HG03039 (cell line): ENCODE results near the gene CHN1.

ENCODE experiments used
- ATAC-seq: cut with Tn5 transposase; IDR thresholded peaks from one replicate; pipeline ENCODE4 v1.9.1; 2021; ENCODE audit warnings: mild to moderate bottlenecking, moderate library complexity; ENCODE audit not compliant: unreplicated experiment

Gene CHN1

DNA sequence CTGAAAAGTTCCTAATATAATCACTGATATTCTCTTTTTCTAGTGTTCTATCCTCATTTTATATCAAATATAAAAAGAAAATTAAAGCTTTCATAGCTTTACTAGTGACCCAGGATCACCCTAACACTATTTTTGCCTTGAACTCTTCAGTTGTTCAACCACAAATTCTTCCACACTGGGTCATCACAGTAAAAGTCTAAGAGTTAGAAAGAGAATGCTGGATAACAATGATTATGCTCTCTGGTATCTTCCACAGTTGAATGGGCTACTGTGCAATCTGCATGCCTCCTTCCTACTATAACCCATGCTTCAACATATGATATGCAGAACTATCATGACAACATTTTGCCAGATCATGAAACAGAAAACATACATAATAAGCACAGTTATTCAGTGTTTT is 32.3 kb downstream of the CHN1 start:
- no peak for ATAC-seq

DNA sequence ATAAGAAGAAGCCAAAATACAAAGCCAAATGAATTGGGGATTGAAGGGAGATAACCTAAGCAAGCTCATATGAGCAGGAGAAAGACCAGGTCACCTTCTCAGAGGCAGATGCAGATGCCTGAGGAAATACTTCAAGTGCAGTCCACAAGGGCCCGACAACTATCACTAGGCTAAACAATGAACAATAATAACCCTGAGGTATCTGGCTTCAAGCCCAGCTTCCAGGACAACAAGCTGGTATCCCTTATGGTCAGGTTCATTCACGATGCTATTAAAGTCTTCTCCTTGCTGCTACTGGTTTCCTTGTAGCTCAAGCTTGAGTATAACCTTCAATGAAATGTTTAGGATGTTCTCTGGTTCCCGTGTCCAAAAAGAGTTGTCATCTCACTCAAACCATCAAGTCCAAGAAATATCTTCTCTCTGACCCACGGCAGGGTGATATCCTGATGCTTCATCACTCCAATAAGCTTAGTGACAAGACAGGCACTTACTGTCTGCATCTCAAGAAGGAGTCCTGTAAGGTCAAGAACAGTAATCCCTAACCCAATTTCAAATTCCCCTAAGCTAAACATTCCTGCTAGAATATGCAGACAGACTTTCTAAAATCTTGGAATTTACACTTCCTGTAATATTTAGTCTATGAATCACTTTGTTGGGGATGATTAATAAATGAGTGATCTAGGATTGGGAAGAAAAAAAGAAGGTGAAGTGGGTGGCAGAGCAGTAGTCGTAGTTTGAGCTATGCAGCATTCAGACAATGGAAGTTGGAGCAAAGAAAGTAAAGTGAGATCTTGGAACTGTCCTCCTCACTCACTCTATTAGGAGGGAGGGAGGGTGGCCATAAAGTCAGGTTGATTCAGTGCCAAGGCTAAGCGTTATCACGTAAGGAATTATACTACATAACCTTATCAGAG is 33.1 kb downstream of the CHN1 start:
- no peak for ATAC-seq

DNA sequence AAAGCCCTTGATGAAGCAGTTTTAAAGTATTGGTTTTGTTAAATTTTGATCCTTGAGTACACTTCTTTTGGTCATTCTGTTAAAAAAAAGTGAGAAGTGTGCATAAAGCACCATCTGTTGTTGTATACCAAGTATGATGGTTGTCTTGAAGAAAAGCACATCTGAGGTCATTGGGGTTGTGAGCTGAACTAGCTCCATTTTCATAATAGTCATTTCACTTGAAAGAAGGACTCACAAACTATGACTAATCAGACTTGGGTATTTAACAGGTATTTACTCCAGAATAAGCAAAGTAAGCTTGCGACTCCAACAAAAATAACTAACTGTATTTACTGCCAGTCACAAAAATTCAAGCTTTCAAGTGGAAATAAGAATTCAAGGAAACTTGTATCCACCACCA is 35.1 kb downstream of the CHN1 start:
- ATAC-seq, result no peak

DNA sequence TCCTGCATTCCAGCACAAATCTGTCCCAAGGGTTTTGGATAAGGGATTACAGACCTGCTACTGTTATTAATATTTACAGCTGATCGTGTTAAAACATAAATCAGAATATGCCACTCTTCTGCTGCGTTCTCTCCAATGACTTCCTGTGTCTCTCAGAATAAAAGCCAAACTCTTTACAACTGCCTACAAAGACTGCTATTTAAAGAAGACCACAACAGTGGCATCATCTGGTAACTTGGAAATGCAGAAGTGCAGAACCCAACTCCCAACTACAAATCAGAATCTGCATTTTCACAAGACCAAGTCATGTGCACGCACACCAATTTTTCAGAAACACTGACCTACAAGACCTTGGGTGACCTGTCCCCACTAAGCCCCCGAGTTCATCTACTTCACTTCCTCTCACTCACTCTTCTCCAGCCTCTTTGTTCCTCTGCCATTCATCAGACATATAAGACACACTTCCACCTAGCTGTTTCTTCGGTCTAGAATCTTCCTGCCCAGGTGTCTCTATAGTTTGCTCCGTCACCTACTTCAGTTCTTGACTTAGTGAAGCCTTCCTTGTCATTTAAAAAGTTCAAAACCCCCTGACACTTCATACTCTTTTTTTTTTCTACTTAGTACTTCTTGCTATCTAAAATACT is 36.0 kb downstream of the CHN1 start:
- no peak for ATAC-seq

DNA sequence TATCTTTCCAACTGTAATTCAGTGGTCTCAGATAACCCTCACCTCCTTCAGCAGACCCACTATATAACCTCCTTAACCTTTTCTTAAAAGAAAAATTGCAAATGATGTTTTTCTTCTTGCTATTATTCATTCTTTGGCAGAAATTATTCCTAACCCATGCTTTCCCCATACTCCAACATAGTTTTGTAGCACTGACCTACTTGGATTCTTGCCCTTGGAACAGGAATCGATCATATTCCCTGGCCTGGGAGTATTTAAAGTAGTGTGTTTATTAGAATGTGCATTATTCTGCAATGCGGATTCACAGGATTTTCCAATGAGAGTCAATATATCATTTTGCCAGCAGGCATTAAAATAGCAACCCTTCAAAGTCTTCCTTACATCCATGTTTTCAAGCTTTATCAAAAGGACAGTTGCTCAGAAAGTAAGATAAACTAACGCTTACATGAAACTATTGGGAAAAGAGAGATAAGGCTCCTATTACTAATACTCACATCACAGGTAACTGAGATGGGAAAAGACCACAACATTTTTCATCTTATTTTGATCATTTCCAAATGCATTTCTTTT is 37.4 kb downstream of the CHN1 start:
- ATAC-seq, result no peak

DNA sequence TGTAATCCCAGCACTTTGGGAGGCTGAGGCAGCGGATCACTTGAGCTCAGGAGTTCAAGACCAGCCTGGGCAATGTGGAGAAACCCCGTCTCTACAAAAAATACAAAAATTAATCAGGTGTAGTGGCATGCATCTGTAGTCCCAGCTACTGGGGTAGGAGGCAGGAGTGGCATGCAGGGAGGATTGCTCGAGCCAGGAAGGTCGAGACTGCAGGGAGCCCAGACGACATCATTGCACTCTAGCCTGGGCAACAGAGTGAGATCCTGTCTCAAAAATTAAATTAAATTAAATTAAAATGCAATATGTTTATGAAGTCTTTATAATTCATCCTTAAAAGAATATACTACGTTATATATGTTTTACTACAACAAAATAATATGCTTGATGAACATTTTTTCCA is 38.1 kb downstream of the CHN1 start:
- no peak for ATAC-seq

DNA sequence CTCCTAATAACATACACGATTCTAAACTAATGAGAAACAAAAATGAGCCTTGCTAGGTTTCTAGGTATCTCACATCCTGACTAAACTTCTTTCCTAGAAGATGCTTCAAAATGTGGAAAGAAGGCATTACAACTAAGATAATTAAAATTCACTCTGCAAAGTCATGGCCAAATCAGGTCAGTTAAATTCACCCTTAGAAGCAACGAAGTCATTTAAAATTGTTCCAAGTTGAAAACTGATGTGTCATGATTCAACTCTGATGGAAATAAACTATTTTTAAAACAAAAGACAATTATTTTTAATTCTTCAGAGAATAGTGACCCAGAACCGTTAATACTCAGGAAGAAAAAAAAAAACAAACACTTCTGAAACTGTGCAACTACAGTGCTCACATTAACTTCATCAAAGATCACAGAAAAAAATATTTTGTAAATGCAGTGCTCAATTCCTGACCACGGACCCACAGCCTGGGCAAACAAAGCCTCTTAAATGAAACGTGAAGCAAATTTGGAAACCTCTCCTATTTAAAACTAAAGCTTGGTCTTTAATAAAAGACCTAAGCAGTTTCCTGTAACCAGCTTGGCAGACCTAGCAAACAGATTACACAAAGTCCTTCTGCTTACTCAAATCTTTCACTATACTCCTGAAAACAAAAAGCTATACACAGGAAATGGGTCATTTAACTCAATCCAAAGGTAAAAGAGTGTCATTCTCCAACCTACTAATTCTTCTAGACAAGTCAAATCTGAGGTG is 39.0 kb downstream of the CHN1 start:
- no peak for ATAC-seq

DNA sequence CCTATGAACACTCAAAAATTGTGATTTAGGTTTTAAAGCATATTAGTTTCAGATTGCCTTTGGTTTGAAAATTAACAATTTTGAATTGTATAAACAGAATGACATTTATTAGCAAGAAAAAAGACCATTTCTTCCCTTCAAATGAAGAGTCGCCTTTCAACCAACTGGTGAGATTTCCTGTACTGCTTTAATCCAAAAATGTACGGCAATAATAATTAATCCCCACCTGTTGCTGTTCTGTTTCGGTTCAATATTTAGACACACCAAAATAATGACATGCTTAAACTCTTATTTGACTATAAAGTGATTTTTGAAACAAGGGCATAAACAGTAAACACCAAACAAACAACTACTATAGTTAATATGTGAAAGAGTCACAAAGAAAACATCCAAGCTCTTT is 39.6 kb downstream of the CHN1 start:
- ATAC-seq, result no peak

DNA sequence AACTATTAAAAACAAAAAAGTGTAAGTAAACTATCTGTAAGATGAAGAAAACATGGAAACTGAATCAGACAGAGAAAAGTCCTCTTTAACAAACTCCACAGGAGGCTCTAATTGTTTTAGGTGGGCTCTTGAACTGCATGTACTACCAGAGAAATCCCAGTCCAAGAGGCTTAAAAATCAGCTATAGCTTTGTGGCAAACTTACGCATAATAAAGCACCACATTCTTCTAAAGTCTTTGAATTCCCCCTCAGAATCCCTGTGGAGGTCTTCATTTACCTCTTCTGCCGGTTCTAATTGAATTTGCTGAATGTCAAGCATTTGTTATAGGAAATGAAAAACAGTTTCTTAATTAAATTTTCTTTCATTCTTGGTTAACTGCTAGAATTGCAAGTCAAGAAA is 40.8 kb downstream of the CHN1 start:
- no peak for ATAC-seq

DNA sequence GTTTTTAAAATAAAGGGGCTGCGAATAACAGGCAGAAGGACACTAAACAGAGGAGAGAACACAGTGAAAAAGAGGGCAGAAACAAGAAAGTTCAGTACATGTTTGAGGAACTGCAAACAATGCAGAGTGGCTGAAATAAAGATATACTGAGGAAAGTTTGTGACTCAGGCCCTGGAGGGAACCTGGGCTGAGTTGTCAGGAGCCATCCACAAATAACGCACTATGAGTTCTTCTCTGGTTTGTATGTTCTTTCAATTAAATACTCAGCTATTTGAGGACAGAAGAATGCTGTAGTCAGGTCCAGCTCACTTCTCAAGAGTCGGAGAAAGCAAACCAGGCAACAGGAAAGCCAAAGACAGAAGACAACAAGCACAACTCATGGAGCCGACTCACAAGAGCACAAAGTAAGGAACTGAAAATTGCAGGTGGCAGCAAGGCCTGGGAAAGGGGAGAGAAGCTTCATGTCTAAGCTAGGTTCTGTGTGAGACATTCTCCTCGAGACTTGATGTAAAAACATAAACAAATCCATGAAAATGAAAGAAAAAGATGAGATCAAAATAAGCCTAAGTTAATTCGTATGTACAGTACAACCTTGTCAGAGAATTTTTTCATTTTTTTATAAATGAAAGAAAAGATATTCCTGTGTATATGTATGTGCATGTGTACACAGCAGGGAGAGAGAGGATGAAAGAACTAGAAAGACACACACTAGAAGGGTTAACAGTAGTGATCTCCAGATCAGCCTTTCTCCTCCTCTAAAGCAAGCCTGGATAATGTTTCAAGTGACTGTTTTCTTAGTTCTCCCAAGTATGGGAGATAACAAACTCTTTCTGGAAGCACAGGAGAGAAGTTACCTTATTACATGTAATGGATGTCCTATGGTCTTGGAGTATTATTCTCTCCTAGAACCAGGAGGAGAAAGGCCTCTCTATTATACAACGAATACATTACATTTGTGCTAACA is 41.5 kb downstream of the CHN1 start:
- ATAC-seq, result no peak

DNA sequence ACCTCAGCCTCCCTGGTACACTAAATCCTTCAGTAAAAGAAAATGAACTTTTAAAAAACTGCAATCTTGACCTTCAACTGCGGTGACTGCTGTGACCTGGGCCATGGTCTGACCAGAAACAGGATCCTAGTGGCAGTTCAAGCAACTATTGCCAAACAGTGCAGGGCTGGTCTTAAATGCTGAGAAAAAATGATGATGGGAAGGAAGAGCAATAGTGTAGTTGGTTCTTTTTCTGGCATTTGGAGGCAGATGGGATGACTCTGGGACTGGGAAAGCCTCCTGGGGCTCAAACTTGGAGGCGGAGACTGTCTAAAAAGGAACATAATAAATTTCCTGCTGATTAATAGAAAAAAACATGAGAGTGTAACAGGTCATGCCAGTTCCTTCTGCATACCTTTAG is 45.4 kb downstream of the CHN1 start:
- ATAC-seq, result no peak

DNA sequence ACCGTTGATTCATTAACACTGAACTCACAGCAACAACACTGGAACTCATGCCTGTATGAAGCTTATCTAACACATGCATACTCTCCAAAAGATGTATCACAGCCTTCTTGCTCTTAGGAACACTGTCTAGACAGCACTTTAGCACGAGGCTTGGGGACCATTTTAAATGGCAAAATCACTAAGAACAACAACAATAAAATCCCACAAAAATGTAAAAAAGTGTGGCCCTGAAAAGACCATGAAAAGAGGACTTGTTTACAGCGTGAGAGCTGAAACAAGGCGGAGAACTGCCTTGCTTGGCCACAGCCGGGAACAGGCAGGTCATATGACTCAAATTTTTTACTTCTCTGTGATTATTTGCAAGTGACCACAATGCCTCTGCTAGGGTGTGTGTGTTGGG is 48.1 kb downstream of the CHN1 start:
- no peak for ATAC-seq

DNA sequence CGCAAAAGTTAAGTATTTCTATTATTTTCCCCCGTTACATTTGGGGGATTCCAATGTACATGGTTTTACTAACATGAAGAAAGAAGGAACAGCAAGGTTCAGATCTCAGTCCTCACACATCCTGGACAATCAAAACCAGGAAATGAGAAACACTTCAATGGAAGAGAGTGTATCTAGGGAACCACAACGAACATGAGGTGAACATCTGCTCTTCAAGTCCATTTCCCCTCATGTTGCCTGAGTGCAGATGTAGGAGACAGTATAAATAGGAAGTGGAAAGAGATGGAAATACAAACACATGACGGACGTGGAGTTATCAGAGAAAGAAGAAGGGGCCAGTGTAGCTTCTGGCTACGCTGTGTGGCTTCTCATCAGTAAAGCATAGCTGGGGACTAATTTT is 52.6 kb downstream of the CHN1 start:
- no peak for ATAC-seq

DNA sequence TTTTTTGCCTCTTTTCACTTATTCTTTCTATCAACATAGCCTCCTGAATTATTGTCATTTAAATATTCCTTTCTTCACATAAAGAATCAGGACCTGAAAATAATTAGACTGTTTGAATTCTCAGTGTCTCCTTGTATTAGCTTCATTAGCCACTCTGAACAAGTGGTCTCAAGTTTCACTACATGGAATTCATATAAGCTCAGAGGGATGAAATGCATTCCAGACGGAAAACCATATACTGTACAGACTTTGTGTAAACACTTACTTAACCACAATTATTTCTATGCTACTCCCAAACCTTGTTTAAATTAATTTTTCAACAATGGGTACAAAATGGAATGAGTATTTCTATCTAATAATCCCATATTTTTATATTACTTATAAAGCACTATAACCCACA is 53.4 kb downstream of the CHN1 start:
- ATAC-seq, result no peak

DNA sequence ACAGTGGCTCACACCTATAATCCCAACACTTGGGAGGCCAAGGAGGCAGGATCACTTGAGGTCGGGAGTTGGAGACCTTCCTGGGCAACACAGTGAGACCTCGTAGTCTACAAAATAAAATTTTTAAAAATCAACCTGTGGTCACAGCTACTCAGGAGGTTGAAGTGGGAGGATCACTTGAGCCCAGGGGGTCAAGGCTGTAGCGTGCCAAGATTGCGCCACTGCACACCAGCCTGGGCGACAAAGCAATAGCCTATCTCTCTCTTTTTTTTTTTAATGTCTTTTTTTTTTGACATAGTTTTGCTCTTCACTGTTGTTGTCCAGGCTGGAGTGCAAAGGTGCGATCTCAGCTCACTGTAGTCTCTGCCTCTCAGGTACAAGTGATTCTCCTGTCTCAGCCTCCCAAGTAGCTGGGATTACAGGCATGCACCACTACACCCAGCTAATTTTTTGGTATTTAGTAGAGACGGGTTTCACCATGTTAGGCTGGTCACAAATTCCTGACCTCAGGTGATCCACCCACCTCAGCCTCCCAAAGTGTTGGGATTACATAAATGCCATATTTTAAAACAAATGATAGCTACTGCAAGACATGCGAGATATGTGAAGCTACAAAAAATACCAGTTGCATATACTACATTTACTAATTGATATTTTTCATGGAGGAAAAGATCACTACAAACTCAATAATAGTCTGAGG is 55.0 kb downstream of the CHN1 start:
- ATAC-seq, result no peak

DNA sequence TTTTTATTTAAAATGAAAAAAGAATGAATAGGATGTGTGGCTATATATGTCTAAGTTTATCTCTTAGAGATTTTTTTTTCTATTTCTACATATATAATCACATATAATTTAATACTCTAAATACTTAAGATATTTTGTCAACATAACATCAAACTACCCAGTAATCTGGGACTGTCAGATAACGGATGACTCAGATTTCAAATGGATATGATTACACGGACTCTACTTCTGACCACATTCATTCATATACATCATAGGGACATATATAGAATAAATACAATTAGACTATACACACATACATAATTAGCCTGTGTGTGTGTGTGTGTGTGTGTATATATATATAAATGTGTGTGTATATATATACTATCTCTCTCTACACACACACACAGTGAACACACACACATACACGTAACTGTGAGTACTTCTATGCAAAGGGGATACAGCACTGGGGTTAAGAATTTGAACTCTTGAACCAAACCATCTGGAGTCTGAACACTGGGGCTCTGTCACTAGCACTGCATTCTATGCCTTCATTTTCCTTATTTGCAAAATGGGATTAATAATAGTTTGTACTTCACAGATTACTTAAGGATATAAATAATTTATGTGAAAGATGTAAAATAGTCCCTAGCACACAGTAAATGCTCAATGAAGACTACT is 59.5 kb downstream of the CHN1 start:
- no peak for ATAC-seq

DNA sequence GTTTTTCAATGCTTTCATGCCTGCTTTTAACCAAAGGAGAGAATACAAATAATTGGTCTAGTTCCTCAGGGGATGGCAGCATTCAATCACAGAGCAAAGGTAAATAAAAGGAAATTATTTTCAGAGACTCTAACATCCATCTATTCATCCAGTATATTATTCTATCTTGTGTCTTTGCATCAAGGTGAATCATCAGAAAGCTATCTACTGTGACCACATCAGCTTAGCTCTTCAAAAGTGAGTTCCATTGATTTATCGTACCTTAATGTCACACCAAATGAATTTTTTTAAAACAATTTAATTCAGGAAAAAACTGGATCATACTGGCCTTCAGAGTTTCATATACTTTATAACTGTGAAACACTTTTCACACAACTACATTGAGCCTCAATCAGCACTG is 66.1 kb downstream of the CHN1 start:
- no peak for ATAC-seq

DNA sequence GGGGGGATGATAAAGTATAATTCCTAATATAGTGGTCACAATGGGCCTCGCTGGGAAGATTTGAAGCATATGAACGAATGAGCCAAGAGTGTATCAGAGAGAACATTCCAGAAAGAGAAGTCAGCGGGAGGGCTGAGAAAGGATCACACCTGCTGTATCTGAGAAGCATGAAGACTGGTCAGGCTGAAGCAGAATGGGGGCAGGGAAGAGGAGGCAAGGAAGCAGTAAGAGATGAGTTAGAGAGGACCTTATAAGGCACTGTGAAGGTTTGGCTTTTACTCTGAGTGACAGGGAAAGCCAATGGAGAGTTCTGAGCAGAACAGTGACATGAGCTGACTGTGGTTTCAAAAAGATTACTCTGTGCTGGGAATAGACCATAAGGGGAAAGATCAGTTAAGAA is 73.5 kb downstream of the CHN1 start:
- no peak for ATAC-seq

DNA sequence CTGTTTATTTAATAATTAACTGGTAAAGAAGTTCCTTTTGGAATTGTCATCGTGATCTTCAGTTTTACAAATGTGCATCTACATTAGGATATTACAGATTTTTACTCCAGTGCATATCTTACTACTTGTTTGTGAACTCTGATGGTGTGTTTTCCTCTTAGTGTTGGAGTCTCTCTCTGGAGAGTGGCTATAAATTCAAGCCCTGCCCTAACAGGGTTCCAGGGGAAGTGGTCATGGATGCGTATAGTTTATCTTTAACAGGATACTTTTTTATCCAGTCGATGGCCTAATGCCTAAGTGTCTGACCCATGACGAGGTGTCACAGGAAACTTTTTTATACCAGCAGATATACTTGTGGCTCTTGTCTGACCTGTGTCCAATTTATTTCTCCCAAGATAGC is 75.4 kb downstream of the CHN1 start:
- ATAC-seq, result no peak
